ENCODE measurements around the gene SCO1.
"Not testable (repeated sequence)": the region's sequence is repeated elsewhere in the genome, so short reads cannot be mapped to it uniquely, and the experiment has no call there.

SCO1 gene

DNA sequence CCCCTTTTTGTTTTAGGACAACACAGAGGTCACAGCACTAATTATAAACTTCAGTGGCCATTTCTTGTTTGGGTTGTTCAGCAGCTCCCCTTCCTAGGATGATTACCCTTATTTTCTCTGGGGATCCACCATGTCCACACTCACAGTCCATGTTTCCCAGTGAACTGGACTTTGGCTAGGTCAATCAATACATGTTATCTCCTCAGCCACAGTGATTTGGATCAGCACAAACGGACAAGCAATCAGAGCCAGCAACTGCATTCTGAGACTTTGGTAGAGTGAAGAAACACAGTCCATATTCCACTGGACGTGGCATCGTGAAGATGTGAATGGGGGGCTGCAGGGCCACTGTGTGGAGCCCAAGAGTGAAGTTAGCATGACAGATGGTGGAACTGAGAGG lies 27.9 kb upstream of the SCO1 start:
- DNase-seq = no peak

DNA sequence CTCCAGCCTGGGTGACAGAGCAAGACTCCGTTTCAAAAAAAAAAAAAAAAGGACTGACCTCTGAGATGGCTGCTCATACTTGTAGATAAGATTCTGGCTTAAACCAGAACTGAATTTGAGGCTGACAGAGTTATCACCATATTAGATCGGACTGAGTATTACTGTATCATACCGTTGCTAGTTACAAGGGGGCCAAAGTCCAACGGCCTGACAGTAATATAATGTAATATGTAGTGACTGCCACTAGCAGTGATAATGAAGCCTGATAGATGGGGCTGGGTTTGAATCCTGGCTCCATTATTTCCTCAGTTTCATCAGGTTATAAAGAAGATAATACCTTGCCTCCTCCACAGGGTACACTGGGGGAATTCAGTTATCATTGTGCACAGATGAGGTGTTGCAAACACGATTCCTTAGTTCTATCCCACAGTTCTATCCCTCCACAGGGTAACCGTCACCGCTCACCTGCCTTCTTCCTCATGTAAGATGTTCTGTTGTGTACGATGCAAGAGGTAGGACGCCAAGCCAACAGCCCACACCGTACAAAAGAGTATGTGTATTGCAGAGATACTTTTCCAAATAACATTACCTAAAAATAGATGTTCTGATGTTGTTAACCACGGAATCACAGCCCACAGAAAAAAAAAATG lies 27.3 kb upstream of the SCO1 start:
- no peak for DNase-seq

- DNase-seq = no peak
Observed at GRCh38 chr17:10718547-10718946, 21.2 kb upstream of the SCO1 start.

GRCh38 chr17:10716218-10716617 lies 18.9 kb upstream of the SCO1 start:
- peak; percentile 44 for DNase-seq

- DNase-seq = no peak
Observed at GRCh38 chr17:10713318-10713717, 16.0 kb upstream of the SCO1 start.

DNA sequence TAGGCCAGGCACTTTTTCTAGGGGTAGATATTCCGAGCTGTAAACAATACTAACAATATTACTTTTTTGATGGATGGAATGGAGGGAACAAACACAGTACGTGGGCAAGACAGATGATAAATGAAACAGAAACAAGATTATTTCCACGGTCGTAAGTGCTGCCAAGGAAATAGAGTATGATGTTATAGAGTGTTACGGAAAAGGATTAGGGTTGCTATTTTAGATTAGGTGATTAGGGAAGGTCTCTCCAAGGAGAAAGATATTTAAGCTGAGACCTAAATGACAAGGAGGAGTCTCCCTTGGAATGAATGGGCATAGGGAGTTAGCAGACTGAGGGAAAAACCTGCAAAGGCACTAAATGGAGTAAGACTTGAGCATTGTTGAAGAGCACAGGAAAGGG lies 8.4 kb upstream of the SCO1 start:
- no peak for DNase-seq

DNA sequence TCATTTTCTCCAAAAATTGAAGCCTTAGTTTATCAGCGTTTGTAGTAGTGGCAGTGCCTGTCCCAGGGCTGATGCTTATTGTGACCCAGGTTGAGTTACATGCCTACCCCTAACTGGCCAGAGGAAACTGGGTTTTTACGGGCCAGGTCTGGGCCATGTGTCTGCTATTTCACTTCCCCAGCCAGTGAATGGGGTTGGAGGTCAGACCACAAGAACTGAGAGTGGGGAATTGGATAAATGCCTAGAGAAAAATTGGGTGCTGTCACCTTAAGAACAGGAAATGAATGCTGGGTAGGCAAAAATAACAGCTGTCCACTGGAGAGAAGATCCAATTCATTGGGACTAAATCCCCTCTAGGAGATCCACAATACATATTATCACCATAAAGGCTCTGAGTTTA lies 5.2 kb upstream of the SCO1 start:
- peak; percentile 51 for DNase-seq

DNA sequence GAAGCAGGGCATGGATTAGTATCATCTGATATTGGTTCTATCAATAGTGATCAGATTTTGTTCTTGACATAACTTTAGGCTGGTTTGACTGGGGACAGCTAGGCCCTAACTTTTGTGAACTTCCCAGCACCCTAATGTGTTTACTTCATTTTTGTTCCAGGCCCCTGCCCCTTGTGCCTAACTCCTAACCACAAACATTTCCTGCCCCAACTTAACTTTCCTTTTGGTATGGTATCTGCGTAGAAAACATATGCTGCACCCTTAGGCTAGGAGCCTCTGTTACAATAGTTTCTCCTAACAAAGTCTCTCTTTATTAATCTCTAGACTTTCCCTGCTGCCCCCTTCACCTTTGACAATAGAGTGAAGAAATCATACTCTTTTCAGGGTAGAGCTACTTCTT lies 2.5 kb upstream of the SCO1 start:
- DNase-seq = peak; percentile 75

DNA sequence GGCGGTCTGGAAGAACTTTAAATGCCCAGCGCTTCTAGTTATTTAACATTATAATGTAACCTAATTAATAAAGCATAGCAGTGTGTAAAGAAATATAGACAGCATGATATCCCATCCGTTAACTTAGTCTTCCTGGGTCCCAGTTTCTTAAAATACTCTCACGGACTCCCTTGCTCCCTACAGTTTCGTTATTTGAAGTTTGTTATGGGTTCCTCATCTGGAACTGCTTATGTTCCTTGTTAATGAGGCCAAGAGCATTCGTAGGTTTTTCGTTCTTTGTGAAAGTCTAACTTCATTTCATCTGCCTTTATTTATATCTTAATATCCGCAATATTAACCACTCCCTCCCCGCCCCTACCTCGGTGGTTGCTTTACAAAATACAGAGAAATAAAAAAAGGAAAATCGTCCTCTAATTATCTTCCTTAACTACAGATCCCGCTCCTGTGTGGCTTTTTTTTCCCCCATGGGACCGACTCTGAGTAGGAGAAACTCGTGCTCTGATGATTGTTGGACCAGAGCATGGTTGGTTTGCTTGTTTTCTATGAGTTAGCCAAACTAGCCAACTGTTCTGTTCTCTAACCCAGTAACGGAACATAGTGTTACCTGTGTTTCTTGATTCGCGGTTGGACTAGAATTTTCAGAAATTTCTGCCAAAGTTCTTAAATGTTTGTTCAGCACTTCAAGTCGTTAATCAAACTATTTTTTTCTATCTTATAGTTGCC lies 924 bp upstream of the SCO1 start:
- peak; percentile 42 for DNase-seq

DNA sequence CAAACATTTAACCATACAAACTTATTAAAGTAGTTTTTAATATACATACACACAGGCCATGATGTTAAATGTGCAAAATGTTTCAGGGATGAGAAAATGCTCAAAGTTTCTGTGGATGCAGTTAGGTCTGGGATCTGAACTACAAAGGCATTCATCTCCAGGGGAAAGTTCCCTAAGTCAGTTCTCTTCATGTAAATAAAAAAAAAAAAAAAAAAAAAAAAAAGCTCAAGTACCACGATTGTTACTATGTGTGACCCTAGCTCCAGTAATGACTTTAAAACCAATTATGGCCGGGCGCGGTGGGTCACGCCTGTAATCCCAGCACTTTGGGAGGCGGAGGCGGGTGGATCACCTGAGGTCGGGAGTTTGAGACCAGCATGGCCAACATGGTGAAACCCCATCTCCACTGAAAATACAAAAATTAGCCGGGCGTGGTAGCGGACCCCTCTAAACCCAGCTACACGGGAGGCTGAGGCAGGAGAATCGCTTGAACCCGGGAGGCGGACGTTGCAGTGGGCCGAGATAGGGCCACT lies 1.4 kb downstream of the SCO1 start:
- DNase-seq = not testable (repeated sequence)

DNA sequence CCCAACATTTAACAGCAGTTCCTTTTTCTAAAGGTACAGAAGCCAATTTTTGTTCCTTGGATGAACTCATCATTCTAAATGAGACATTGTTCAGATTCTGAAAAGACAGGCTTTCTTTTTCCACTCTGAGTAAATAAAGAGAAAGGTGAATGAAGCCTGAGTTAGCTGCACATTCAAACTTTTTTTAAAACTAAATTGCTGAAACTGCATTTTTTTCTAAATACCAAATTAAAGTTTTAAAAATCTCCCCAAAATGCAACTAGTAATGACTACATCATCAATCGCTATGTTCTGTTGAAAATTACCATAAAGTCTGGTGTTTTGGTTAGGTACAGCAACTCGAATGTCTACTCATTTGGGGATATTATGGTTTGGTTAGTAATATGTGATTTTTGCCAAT lies 9.8 kb downstream of the SCO1 start:
- DNase-seq = no peak

DNA sequence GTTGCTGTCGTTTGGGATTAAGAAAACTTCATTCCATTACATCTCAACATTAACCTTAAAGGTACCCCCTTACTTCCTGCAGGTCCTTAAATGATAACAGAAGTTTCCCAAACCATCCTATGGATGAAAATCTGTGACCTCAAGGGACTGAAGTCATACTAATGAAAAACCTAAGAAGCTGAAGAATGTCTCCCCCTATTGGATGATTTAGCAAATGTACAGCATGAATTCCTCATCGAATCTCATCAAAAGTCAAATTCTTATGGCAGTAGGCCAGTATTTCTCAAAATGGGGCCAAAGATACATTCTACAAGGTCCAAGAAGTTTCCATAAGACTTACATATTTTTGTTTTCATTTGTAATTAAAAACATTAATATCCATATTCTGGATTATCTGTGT lies 13.5 kb downstream of the SCO1 start:
- DNase-seq = peak; percentile 77

DNA sequence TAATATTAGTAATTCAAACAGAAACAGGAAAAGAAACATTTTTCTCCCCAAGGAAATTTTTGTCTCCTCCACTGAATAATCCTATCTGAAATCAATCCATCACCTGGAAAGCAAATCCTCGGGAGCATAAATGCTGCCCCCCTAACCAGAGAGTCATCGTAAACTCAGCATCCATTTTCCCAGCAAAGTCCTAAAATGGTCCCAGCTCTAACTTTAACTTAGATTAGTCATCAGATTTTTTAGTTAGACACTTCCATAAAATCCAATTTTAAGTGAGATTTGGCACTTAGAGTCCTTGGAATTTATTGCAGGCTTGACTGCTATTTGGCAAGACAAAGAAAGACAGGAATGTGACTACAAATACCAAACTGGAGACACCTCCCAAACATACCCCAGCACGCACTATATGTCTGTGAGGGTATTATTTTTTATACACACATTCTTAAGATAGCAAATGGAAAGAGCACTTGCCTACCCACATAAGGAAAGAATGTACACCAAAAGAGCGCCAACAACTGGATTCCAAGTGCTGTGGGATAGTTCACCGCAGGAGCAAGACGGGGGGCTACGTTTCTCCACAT lies 15.4 kb downstream of the SCO1 start:
- no peak for DNase-seq

GRCh38 chr17:10674704-10675103 lies 22.6 kb downstream of the SCO1 start:
- no peak for DNase-seq

DNA sequence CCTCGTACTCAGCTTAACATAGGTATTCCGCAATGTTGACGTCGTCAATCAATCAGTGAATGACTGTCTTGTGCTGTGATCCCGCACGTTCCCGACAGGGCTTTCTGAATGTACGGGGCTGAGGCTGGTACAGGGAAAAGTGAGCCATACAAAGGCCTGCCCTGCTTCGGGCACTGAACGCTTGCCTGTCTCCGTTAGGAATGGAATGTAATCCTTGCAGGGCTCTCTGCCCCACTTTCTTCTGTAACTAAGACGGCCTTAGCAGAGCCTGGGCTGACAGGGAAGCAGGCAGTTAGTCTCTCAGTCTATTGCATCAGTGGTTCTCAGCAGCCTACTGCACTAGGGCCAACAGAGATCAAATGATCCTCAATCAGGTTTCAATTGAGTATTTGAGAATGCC lies 24.0 kb downstream of the SCO1 start:
- no peak for DNase-seq

DNA sequence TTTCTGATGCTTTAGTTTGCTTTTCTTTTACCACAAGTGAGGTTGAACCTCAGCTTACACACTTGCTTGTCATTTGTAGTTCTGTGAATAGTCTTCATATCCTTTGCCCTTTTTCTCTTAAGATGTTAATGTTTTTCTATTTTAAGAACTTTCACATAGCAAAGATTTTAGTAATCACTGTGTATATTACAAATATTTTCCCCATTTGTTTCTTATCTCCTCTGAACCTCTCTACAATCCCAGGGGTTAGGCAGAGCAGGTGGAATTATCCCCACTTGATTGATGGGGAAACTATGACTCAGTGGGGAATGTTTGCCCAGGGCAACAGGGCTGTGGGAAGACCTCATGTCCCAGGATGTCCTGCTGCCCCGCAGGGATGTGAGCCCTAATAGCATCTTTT lies 28.6 kb downstream of the SCO1 start:
- no peak for DNase-seq

DNA sequence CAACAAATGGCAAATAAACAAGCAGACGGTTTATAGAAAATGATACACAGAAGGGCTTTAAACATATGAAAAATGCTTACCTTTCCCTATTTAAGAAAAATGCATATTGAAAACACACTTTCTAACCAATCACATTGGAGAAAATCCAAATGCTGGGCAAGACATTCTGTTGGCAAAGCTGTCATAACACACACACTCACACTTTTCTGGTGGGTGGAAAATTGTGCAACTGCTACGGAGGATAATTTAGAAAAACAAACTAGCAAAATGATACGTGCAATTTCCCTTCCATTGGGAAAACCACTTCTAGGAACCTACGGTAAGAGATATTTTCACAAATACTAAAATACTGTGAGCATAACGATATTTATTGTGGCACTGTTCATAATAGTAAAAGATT lies 30.4 kb downstream of the SCO1 start:
- DNase-seq = no peak

- DNase-seq = no peak
Observed at GRCh38 chr17:10664571-10664970, 32.8 kb downstream of the SCO1 start.

DNA sequence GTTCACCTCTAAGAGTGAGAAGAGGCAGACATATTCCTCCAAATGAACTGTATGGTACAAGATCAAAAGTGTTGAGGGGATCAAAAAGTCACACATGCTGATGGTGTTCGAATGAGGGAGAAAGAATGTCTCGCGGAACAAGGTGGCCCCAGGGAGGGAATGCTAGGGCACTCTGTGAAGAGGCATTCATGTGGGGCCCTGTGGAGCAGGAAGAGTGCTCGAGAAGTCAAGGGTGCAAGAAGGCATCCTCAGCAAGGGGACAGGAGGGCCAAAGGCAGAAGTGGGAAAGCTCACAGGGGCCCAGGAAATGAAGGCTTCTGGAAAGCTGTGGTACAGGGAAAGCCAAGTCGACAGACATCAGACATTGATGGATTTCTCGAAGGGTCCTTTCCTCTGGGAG lies 34.1 kb downstream of the SCO1 start:
- DNase-seq = no peak

GRCh38 chr17:10661437-10661836 lies 35.9 kb downstream of the SCO1 start:
- DNase-seq = no peak

DNA sequence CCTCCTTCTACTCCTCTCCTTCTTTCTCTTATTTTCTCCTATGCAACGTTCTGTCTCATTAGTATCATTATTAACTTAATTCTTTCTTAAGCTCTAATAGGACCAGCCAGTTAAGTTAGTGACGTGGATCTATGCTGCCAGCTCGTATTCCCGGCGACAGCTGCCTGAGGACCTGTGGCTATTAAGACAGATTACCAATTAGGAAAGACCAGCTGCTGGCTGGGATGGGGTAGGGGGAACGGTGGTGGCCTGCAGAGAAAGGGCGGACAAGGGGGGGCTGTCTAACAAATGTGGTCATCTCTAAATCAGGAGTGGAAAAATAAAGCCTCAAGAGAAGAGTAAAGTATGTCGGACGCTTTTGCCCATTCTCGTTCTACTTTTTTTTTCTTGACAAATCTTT lies 39.5 kb downstream of the SCO1 start:
- no peak for DNase-seq

DNA sequence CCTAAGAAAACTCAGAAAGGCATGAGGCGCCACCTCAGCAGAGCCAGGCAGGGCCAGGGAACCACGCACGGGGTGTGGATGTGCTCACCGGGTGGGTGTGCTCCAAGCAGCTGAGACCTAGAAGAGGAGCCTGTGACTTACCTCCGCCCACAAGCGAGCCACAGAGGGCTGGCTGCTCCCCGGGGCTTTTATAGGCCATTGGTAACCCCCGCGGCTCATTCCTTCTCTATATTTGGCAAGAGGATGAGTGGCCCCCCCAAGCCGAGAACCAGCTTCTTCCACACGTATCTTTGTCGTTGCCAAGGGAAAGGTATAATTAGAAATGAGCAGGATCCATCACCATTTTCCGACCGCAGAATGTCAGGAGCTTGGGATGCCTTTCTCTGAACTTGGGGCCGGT lies 40.2 kb downstream of the SCO1 start, which contains the start of gene MYH3:
MYH3 (minus strand) TSS at position 162 of the 400 bp plus-strand sequence. CDS start 2,245 bp downstream, outside the sequence.
- no peak for DNase-seq

- no peak for DNase-seq
Observed at GRCh38 chr17:10653987-10654386, 43.3 kb downstream of the SCO1 start.

DNA sequence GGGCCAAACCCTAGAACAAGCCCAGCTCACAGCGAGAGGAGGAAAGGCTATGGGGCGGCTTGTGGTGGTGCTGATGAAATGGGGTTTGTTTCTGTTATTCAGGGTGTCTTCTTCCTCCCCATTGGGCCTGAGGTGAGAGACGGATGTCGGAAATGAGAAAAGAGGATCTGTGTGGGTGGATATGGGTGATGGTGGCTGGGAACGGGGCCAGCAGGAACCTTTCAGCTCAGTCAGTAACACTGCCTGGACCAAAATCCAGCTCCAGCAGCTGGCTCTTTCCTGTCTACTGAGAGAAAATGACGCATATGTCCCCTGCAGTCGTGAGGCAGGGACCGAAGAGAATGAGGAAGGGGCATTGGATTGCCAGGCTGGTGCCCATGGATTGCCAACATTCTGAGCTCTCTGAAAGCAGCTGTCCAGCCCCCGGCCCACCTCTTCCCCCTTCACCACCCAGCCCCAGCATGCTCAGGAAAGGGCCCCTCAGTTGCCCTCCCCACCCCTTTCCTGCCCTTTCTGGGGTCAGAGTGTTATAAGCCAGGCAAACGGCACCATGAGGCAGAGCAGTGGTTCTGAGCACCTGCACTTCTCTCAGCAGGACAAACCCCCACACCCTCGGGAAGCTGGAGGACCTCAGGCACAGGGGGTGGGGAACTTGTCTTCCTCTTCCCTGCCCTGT lies 44.2 kb downstream of the SCO1 start:
- peak; percentile 71 for DNase-seq

All from hematopoietic multipotent progenitor cell treated with erythropoietin and hydrocortisone succinate and interleukin-3 and kit ligand, for 4 days (in vitro differentiated cells).